T-helper 2 cell treated with Interferon-gamma antibody and Interleukin-4, amounts not matched to agents 5 μg/mL and 100 μg/mL, for 36 hours (primary cell): ENCODE measurements around the gene PNCK.
"Not testable (repeated sequence)": the region's sequence is repeated elsewhere in the genome, so short reads cannot be mapped to it uniquely, and the experiment has no call there.

Experiments used
- DNase-seq: peaks from one replicate; pipeline ENCODE4 v3.0.0; 2021; ENCODE audit warnings: low spot score
- H3K27ac Mint-ChIP-seq: one replicate; pipeline ENCODE4 v1.8.0; 2021; ENCODE audit warnings: mild to moderate bottlenecking, mixed read lengths
- H3K27me3 Mint-ChIP-seq: one replicate; pipeline ENCODE4 v1.8.0; 2021; ENCODE audit warnings: low read depth, mixed read lengths
- H3K36me3 Mint-ChIP-seq: one replicate; pipeline ENCODE4 v1.8.0; 2021; ENCODE audit warnings: low read depth, mixed read lengths
- H3K4me1 Mint-ChIP-seq: one replicate; pipeline ENCODE4 v1.8.0; 2021; ENCODE audit warnings: low read depth, mixed read lengths
- H3K4me3 Mint-ChIP-seq: one replicate; pipeline ENCODE4 v1.8.0; 2022; ENCODE audit warnings: mild to moderate bottlenecking, moderate library complexity, mixed read lengths
- H3K9me3 Mint-ChIP-seq: one replicate; pipeline ENCODE4 v1.8.0; 2021; ENCODE audit warnings: mixed read lengths

PNCK gene

GRCh38 chrX:153703036-153703370, 29.4 kb upstream of the PNCK start:
- DNase-seq, result no peak
- Mint-ChIP-seq H3K4me3 (no peak overlapping the region), H3K27ac (no peak overlapping the region), H3K36me3 (peaks cover 12% of the 10 kb centered on the region), H3K27me3 (no peaks in the 10 kb centered on the region), H3K4me1 (no peaks in the 10 kb centered on the region), H3K9me3 (no peaks in the 10 kb centered on the region)

- Mint-ChIP-seq H3K36me3 (peaks cover 12% of the 10 kb centered on the region), H3K27ac (no peak overlapping the region), H3K4me3 (no peak overlapping the region), H3K27me3 (no peaks in the 10 kb centered on the region), H3K4me1 (no peaks in the 10 kb centered on the region), H3K9me3 (no peaks in the 10 kb centered on the region)
- no peak for DNase-seq
Measured at GRCh38 chrX:153702336-153703035, 28.9 kb upstream of the PNCK start.

- Mint-ChIP-seq H3K36me3 (peaks cover 13% of the 10 kb centered on the region), H3K27ac (no peak overlapping the region), H3K9me3 (no peaks in the 10 kb centered on the region), H3K27me3 (no peaks in the 10 kb centered on the region), H3K4me1 (no peaks in the 10 kb centered on the region), H3K4me3 (no peak overlapping the region)
- no peak for DNase-seq
Measured at GRCh38 chrX:153701706-153702105, 28.1 kb upstream of the PNCK start.

- H3K27me3 Mint-ChIP-seq, result no peaks in the 10 kb centered on the region
- no peak overlapping the region for H3K27ac Mint-ChIP-seq
Measured at GRCh38 chrX:153700967-153701366, 27.4 kb upstream of the PNCK start.

GRCh38 chrX:153700376-153700945, 26.8 kb upstream of the PNCK start:
- Mint-ChIP-seq H3K4me1 (no peaks in the 10 kb centered on the region), H3K27ac (no peak overlapping the region), H3K36me3 (peaks cover 10% of the 10 kb centered on the region), H3K4me3 (no peak overlapping the region), H3K27me3 (no peaks in the 10 kb centered on the region), H3K9me3 (no peaks in the 10 kb centered on the region)
- DNase-seq, result no peak

More at GRCh38 chrX:153700967-153701366, 27.4 kb upstream of the PNCK start:
- Mint-ChIP-seq H3K36me3 (peaks cover 10% of the 10 kb centered on the region), H3K4me3 (no peak overlapping the region), H3K9me3 (no peaks in the 10 kb centered on the region), H3K4me1 (no peaks in the 10 kb centered on the region)
- no peak for DNase-seq

GRCh38 chrX:153699784-153700371, 26.3 kb upstream of the PNCK start:
- H3K9me3 Mint-ChIP-seq, DNase-seq, H3K36me3 Mint-ChIP-seq, H3K4me1 Mint-ChIP-seq, H3K27me3 Mint-ChIP-seq, H3K4me3 Mint-ChIP-seq, H3K27ac Mint-ChIP-seq: not testable (repeated sequence)

GRCh38 chrX:153699210-153699783, 25.7 kb upstream of the PNCK start:
- not testable (repeated sequence) for H3K36me3 Mint-ChIP-seq, H3K4me3 Mint-ChIP-seq, H3K9me3 Mint-ChIP-seq

GRCh38 chrX:153697924-153698865, 24.6 kb upstream of the PNCK start:
- H3K36me3 Mint-ChIP-seq, result peaks cover 7% of the 10 kb centered on the region
- H3K27ac Mint-ChIP-seq, result no peak overlapping the region
- no peaks in the 10 kb centered on the region for H3K27me3 Mint-ChIP-seq
- H3K9me3 Mint-ChIP-seq, result no peaks in the 10 kb centered on the region
- no peaks in the 10 kb centered on the region for H3K4me1 Mint-ChIP-seq
- H3K4me3 Mint-ChIP-seq, result no peak overlapping the region
- no peak for DNase-seq

More at GRCh38 chrX:153699210-153699783, 25.7 kb upstream of the PNCK start:
- not testable (repeated sequence) for H3K27me3 Mint-ChIP-seq, DNase-seq, H3K4me1 Mint-ChIP-seq, H3K27ac Mint-ChIP-seq

- H3K4me3 Mint-ChIP-seq, H3K27ac Mint-ChIP-seq, H3K4me1 Mint-ChIP-seq, H3K27me3 Mint-ChIP-seq, H3K36me3 Mint-ChIP-seq, DNase-seq, H3K9me3 Mint-ChIP-seq: not testable (repeated sequence)
Measured at GRCh38 chrX:153696986-153697722, 23.5 kb upstream of the PNCK start.

GRCh38 chrX:153696538-153696937, 22.9 kb upstream of the PNCK start:
- not testable (repeated sequence) for H3K27me3 Mint-ChIP-seq, H3K4me3 Mint-ChIP-seq, H3K4me1 Mint-ChIP-seq, H3K36me3 Mint-ChIP-seq, H3K27ac Mint-ChIP-seq, H3K9me3 Mint-ChIP-seq, DNase-seq

- Mint-ChIP-seq H3K4me3 (no peak overlapping the region), H3K9me3 (no peaks in the 10 kb centered on the region), H3K27ac (no peak overlapping the region)
Measured at GRCh38 chrX:153696100-153696499, 22.5 kb upstream of the PNCK start.

GRCh38 chrX:153694687-153695270, 21.2 kb upstream of the PNCK start:
- H3K4me1 Mint-ChIP-seq, result no peaks in the 10 kb centered on the region
- no peak overlapping the region for H3K27ac Mint-ChIP-seq
- no peak for DNase-seq
- peaks cover 1% of the 10 kb centered on the region for H3K27me3 Mint-ChIP-seq
- no peak overlapping the region for H3K4me3 Mint-ChIP-seq
- no peaks in the 10 kb centered on the region for H3K9me3 Mint-ChIP-seq
- peaks cover 5% of the 10 kb centered on the region for H3K36me3 Mint-ChIP-seq

More at GRCh38 chrX:153696100-153696499, 22.5 kb upstream of the PNCK start:
- DNase-seq, result no peak
- Mint-ChIP-seq H3K27me3 (no peaks in the 10 kb centered on the region), H3K36me3 (peaks cover 5% of the 10 kb centered on the region), H3K4me1 (no peaks in the 10 kb centered on the region)

- not testable (repeated sequence) for H3K27ac Mint-ChIP-seq
Measured at GRCh38 chrX:153694256-153694655, 20.6 kb upstream of the PNCK start.

More at GRCh38 chrX:153694256-153694655, 20.6 kb upstream of the PNCK start:
- not testable (repeated sequence) for H3K4me1 Mint-ChIP-seq, DNase-seq, H3K27me3 Mint-ChIP-seq, H3K9me3 Mint-ChIP-seq, H3K4me3 Mint-ChIP-seq, H3K36me3 Mint-ChIP-seq
